Heart left ventricle (tissue), 13 donors: Measurements from ENCODE around the gene PLCG2.

ENCODE experiments used
- POLR2A ChIP-seq, 2 donors: fragments of 450-650 bp; IDR thresholded peaks; one replicate each; pipeline ENCODE4 v1.6.1; 2017; ENCODE audit warnings: antibody characterized with exemption in 2 of 2, mild to moderate bottlenecking in 2 of 2, moderate library complexity in 2 of 2
- TF ChIP-seq, protein P1 (sequence below), 12 donors: fragments of 200-600 bp; sonication (generic) in 4 of 12; IDR thresholded peaks; one replicate each; pipeline versions ENCODE4 v1.5.0 to v1.8.0; 2018 to 2022; ENCODE audit warnings: antibody characterized with exemption in 12 of 12, mild to moderate bottlenecking in 5 of 12
- donor health status: ischemic (EF 13 %, LVEDD 7.1; RV severe dilation, severe dysfunction).
- donor health status: DM: no; HTN: yes; CAD: no.
- donor health status: DM: no; HTN: no; CAD: no.
- donor health status: ischemic (EF 25% LVEDD 6.9; RV normal size, moderate dysfunction).
- donor health status: ischemic (EF 25% LVEDD 5.7; RV mildly dilated, moderate dysfunction).
- donor health status: ischemic (EF 35%, LVEDD 5.7; RV mildly dilated, moderate dysfunction).
- donor health status: nonischemic (EF 11% LVEDD 7.7; RV severe dilation, severe dysfunction).
- donor health status: DM: yes; HTN: yes; CAD: no.
- donor health status: PGD.
- donor health status: ischemic (EF 29% LVEDD 5.4; RV normal size, mild dysfunction).
- donor health status: nonischemic (EF 23%, LVEDD 6.1; RV moderate dilation, normal function).

DNA sequence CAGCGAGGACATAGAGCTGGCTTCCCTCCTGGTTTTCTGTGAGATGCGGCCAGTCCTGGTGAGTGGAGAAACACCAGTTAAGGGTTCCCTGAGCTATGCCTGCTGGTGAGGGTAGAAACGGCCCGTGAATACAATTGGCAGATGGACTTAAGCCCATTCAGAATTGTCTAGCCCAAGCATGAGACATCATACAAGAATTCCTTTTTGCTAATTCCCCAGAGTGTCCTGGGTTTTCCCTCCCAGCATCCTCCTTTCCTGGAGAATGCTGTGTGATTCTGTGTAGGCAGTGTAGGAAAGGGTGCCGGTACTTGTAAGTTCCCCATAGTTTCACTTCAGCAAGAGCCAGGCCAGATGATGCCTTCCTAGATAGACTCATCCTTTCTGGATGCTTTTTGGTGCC lies 167.1 kb downstream of the PLCG2 start:
- TF ChIP-seq, protein P1, sequence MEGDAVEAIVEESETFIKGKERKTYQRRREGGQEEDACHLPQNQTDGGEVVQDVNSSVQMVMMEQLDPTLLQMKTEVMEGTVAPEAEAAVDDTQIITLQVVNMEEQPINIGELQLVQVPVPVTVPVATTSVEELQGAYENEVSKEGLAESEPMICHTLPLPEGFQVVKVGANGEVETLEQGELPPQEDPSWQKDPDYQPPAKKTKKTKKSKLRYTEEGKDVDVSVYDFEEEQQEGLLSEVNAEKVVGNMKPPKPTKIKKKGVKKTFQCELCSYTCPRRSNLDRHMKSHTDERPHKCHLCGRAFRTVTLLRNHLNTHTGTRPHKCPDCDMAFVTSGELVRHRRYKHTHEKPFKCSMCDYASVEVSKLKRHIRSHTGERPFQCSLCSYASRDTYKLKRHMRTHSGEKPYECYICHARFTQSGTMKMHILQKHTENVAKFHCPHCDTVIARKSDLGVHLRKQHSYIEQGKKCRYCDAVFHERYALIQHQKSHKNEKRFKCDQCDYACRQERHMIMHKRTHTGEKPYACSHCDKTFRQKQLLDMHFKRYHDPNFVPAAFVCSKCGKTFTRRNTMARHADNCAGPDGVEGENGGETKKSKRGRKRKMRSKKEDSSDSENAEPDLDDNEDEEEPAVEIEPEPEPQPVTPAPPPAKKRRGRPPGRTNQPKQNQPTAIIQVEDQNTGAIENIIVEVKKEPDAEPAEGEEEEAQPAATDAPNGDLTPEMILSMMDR (IDR thresholded peaks at IDR 0.05): no peak
- no peak for TF ChIP-seq POLR2A (IDR thresholded peaks at IDR 0.05)
